ENCODE results near the gene LILRB5.
"Not testable (repeated sequence)": the region's sequence is repeated elsewhere in the genome, so short reads cannot be mapped to it uniquely, and the experiment has no call there.

DNA sequence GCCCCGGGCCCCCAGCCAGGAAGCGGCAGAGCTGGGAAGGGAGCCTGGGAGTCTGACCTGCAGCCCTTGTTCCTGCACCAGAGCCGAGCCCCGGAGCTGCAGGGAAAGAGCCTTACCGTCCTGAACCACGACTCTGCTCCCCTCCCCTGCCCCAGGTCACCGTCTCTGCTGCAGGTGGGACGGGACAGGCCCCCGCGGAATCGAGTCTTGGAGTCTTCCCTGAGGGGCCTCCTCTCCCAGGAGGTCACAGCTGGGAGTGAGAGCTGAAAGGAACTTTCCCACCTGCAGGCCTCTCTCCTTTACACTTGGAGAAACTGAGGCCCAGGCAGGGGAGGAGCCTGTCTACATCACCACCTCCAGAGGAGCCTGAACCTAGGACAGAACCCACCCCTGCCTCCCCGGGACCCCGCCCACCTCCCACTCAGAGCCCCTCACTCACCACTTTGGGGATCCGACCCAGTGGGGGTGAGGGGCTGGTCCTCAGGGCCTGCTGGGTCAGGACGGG, 20.1 kb upstream of the LILRB5 start:
- TF ChIP-seq, protein P1, sequence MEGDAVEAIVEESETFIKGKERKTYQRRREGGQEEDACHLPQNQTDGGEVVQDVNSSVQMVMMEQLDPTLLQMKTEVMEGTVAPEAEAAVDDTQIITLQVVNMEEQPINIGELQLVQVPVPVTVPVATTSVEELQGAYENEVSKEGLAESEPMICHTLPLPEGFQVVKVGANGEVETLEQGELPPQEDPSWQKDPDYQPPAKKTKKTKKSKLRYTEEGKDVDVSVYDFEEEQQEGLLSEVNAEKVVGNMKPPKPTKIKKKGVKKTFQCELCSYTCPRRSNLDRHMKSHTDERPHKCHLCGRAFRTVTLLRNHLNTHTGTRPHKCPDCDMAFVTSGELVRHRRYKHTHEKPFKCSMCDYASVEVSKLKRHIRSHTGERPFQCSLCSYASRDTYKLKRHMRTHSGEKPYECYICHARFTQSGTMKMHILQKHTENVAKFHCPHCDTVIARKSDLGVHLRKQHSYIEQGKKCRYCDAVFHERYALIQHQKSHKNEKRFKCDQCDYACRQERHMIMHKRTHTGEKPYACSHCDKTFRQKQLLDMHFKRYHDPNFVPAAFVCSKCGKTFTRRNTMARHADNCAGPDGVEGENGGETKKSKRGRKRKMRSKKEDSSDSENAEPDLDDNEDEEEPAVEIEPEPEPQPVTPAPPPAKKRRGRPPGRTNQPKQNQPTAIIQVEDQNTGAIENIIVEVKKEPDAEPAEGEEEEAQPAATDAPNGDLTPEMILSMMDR (IDR thresholded peaks at IDR 0.05): not testable (repeated sequence)
- TF ChIP-seq SIN3A (IDR thresholded peaks at IDR 0.05; ENCODE audit: borderline replicate concordance, insufficient read depth, low read depth, low read length); REST (IDR thresholded peaks at IDR 0.05; ENCODE audit: insufficient read depth in 1 of 2, low read depth in 2 of 2, low read length in 1 of 2): not testable (repeated sequence)
